HG02973 (cell line): Measurements from ENCODE around the gene UPK3A.
"Not testable (repeated sequence)": the region's sequence is repeated elsewhere in the genome, so short reads cannot be mapped to it uniquely, and the experiment has no call there.

Experiments
- ATAC-seq: cut with Tn5 transposase; IDR thresholded peaks from one replicate; pipeline ENCODE4 v1.9.1; 2021; ENCODE audit warnings: moderate library complexity; ENCODE audit not compliant: unreplicated experiment

The UPK3A gene

GRCh38 chr22:45254789-45255278, 29.9 kb upstream of the UPK3A start:
- ATAC-seq: no peak

DNA sequence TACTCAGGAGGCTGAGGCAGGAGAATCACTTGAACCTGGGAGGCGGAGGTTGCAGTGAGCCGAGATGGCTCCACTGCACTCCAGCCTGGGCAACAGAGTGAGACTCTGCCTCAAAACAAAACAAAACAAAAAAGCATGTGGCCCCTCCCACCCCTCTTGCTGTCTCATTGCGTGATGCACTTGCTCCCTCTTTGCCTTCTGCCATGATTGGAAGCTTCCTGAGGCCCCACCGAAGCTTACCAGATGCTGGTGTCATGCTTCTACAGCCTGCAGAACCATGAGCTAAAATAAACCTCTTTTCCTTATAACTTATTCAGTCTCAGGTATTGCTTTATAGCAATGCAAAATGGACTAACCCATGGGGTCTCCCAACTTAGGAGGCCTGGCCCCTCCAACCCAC, 26.8 kb upstream of the UPK3A start:
- not testable (repeated sequence) for ATAC-seq

DNA sequence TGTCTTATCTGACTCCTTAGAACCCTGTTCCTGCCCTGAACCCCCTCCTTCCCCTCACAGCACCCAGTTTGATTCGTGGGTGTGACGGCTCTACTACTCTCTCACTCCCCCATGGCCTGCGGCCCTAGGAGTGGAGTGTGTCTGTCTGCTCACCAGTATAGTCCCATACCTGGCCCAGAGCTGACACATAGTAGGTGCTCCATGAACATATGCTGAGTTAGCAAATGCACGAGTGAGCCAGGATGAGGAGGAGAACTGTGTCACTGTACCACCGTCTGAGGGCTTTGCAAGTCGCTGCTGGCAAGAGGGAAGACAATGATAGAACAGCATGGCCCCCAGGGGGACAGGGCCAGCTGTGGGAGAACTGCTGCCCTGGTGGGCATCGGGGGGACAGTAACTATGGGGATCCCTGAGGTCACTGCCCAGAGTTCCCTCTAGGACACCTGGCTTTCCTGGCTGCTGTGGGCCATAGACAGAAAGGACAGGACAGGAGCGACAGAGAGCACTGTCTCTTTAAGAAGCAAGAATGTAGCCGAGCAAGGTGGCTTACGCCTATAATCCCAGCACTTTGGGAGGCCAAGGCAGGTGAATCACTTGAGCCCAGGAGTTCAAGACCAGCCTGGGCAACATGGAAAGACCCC, 24.9 kb upstream of the UPK3A start:
- ATAC-seq: no peak

- ATAC-seq: not testable (repeated sequence)
These were observed 24.4 kb upstream of the UPK3A start for GRCh38 chr22:45260395-45260759.

DNA sequence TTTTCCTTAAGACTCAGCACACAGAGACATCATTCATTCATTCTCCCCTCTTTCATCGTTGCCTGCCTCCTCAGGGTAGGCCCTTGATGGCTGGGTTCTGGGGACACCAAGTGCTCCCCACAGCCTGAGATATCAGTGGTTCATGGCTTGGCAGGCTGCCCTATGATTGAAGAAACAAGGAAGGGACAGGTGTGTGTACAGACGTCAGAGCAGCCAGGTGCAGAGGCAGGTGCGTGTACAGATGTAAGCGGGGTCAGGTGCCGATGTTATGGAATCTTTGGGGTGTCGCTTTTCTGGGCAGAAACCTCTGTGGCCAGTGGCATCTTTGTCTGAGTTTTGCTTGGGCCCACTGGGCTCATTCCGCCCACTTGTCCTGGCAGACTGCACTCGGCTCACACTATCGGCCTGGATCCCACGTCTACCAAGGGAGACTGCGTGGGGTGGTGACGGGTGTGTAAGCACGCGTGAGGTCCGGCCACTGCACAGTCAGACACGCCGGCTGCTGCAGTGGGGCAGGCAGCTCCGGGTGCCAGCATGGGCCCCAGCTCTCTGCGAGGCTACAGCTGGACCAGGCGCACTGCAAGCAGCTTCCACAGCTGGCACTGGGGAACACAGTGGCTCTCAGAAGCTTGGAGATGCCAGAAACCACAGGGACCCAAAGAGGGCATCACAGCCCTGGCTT, 23.2 kb upstream of the UPK3A start:
- ATAC-seq: no peak

DNA sequence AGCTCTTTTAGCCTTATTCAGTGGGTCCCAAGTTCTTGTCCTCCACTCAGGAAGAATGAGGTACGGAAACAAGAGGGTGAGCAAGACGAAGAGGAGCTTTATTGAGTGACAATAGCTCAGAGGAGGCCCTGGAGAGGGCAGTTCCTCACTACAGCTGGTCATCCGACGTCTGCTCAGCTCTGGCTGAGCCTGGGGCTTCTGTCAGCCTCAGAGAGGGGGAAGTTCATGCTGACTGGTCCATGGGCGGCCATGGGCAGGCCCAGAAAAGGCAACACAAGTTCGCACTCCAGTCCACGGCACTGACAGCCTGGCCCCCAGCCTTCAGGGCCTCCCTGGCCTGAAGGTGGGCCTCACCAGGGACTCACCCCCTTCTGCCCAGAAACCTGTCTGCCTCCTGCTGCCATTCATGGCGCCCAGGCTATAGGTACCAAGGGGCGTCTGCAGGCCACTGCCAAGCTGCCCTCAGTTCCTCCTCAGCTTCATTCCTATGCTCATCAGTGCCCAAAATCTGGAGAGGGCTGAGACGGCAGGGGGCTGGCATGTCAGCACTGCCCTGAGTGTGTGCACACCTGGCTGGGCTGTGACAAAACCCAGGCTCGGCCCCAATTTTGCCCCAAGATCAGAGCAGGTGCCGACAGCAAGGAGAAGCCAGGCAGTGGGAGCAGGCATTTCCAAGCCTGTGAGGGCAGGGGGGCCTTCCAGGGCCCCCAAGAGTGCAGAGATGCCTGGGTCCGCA, 22.4 kb upstream of the UPK3A start:
- ATAC-seq: no peak

GRCh38 chr22:45262931-45263462, 21.8 kb upstream of the UPK3A start:
- peak; percentile 26 for ATAC-seq

DNA sequence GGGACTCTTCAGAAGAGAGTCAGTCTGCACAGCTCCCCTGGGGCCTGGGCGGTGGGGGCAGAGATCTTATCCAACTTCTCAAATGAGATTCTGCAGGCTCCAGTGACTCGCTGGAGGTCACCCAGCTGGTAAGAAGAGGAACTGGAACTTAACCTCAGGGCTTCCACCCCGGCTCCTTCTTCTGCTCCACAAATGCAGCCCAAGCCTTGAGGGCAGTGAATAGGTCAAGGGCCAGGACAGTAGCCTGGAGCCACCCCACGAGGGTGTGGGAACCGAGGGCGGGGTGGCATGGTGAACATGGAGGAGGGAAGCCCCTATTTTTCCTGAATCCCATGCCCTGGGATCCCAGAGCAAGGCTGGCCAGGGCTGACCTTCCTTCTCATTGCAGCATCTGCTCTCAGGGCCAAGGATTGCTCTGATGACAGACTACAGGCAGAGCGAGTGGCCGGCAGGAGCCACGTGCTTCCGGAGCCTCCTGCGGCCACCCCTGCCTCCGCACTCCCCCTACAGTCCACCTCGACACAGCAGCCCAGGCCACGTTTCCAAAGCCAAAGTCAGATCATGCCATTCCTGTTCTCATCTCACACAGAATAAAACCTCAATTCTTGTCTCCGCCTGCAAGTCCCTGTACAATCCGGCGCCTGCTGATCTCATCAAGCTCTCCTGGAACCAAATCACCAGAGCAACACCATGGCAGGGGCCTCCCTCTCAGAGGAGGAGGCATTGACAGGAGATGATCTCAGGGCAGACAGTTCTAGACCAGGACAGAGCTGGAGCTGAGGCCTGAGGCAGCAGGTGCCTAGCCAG, 21.1 kb upstream of the UPK3A start:
- ATAC-seq: peak; percentile 79

DNA sequence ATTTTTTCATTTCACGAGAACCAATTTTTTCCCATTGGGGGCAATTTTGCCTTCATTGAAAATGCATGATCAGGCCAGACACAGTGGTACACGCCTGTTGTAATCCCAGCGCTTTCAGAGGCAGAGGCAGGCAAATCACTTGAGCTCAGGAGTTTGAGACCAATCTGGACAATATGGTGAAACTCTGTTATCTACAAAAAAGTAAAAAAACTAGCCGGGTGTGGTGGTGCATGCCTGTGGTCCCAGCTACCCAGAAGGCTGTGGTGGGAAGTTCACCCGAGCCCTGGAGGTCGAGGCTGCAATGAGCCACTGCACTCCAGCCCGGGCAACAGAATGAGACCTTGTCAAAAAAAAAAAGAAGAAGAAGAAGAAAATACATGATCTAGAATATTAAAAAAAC, 19.2 kb upstream of the UPK3A start:
- no peak for ATAC-seq

DNA sequence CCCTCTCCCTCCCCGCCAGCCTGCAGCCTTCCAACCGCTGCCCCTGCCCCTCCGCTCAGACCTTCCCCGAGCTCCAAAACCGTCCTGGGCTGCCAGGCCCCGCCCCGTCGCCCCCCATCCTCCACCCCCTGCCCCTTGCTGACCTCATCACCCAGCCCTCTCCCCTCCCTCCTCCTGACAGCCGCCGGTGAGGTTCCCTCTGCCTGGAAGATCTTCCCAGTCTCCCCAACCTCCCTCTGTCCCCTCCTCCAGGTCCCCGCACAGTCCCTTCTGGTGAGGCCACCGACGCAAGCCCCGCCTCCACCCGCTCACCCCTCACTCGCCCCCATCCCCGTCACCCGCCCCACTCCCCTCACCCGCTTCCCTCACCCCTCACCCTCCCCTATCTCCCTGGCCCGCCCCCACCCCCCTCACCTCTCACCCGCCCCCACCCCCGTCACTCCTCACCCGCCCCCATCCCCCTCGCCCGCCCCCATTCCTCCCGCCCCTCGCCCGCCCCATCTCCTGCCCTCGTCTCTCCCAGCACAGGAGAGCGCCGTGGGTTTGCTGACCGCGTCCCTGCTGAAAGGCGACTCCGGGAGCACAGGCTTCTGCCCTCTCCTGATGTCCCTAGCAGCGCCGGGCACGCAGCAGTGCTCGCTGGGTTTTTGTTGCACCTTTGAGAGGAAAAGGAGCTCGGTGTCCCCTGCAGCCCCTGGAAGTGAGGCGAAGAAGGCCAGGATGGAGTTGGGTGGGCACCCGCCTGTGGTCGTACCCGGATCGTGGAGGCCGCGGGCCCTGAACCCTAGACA, 16.4 kb upstream of the UPK3A start:
- peak; percentile 13 for ATAC-seq

DNA sequence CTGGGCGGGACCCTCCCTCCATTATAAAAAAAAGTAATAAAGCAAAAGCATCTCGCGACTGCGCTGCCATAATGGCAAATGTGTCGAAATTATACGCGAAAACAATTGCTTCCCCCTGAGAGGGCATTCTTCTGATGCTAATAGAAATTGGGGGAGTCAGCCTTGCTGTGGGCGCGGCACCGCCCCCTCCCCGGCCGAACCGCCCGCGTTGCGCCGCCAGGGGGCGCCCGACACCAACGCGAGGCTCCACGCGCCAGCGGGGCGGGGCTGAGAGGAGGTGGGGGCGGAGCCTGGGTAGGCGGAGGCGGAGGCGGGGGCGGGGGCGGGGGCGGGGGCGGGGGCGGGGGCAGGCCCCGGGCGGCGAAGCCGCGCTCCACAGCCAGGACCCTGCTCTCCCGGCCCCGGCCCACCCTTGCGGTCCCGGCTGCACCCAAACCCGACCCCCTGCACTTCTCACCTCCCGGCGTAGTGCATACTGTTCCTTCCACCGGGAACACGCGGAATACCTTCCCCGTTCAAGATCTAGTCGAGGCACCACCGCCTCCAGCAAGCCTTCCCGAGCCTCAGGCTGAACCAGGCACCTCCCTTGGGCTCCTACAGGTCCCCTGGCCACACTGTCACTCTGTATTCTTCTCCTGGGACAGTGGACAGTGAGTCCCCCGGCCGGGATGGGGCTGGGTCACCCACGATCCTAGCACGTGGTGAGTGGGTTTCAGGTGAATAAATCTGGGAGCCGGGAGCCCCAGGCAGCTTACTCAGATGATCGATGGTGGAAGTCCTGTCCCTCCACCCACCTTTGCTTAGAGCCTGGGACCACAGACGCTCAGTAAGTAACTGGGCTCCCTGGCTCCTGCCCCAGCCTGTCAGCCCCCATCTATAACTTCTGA, 15.5 kb upstream of the UPK3A start:
- peak; percentile 70 for ATAC-seq

DNA sequence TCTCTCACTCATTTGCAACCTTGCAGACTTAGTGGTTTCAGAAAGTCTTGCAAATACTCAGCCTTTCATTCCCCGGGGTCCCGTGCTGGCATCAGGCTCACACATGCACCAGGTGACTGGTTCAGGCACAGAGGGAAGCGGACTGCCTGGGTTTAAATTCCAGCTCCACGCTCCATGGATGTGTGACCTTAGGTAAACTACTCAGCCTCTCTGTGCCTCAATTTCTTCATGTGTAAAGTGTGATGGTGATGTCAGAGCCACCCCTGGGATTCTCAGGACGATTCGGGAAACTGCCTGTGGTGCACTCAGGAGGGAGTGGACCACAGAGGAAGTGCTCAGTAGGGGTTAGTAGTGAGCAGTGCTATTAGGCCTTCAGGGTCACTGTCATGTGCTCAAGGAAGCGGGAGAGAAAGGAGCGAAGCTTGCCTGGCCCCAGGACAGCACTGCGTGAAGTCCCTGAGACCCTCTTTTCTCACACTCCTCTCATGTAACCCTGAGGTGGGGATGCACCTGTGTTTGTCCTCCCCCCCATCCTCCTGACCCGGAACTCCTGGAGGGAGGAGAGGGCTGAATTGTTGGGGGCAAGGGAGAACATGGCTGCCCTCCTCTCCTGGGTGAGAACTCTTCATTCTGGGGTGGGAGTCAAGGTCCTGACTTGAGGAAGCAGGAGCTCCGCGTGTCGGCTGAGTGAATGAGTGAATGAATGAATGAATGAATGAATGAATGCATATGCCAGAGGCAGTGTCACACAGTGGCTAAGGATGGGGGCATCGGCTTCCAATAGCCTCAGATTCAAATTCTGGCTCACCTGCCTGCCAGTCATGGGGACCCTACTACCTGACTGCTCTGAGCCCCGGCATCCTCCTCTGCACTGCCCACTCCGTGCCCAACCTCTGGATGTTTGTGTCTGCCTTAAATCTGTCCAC, 14.4 kb upstream of the UPK3A start:
- no peak for ATAC-seq

- ATAC-seq: no peak
These were observed 13.0 kb upstream of the UPK3A start for GRCh38 chr22:45271667-45272201.

- no peak for ATAC-seq
These were observed 12.3 kb upstream of the UPK3A start for GRCh38 chr22:45272498-45272897.

GRCh38 chr22:45273452-45274075, 11.2 kb upstream of the UPK3A start:
- ATAC-seq: no peak

- ATAC-seq: no peak
These were observed 8.1 kb upstream of the UPK3A start for GRCh38 chr22:45276507-45277105.

DNA sequence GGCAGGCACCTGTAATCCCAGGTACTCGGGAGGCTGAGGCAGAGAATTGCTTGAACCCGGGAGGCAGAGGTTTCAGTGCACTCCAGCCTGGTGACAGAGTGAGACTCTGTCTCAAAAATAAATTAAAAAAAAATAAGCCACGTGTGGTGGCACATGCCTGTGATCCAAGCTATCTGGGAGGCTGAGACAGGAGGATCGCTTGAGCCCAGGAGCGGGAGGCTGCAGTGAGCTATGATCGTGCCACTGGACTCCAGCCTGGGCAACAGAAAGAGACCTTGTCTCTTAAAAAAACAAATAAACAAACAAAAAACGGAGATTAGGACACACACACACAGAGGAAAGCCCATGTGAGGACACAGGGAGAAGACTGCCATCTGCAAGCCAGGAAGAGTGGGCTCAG, 7.0 kb upstream of the UPK3A start:
- ATAC-seq: not testable (repeated sequence)
